Activated naive CD8-positive, alpha-beta T cell treated with anti-CD3 and anti-CD28 coated beads, Interleukin-2, amount 10 ng/mL, durations not matched to agents 7 days and 5 days (primary cell): ENCODE results near the gene GOLGA6L25. TPM values are rescaled to one million over a fixed set of nuclear protein-coding genes. Genes with fewer than 3 reads are reported as not detected.

ENCODE experiments used
- total RNA-seq, 2 experiments: library from RNA; stranded (reverse); gene quantifications; one replicate each; pipeline ENCODE4 v1.2.3, GENCODE V29; 2021

GOLGA6L25 gene
- total RNA-seq, 2 experiments from 2014 or later: not detected

Other genes with a start within 250 kb of the GOLGA6L25 start
- gene HERC2, start 231.4 kb upstream of the GOLGA6L25 start, total RNA-seq: 10 to 100 TPM; 43.0 to 47.0 TPM
- not detected for gene GOLGA6L24, start 195.5 kb upstream of the GOLGA6L25 start, total RNA-seq
- gene GOLGA8F, start 174.9 kb upstream of the GOLGA6L25 start, total RNA-seq: not detected
- not detected for gene GOLGA8G, start 20.6 kb upstream of the GOLGA6L25 start, total RNA-seq
- gene GOLGA8M, start 158.9 kb downstream of the GOLGA6L25 start, total RNA-seq: 10 to 100 TPM in 1 of 2 experiments, 1 to 10 TPM in 1; 7.7 to 11.3 TPM